Activated B cell treated with CpG ODN at 0.5 μM for 24 hours (primary cell): ENCODE measurements around the gene GSTA4. TPM values are rescaled to one million over a fixed set of nuclear protein-coding genes. Genes with fewer than 3 reads are reported as not detected.

ENCODE experiments used
- ATAC-seq: fragments of 200-7000 bp; cut with Tn5 transposase; one replicate; pipeline ENCODE4 v1.10.0; 2021; ENCODE audit warnings: low read depth, mild to moderate bottlenecking, moderate library complexity
- CTCF ChIA-PET: fragments of 350-600 bp; sonication (Branson Sonifier 250); formaldehyde crosslinking; loops from one replicate; lab custom pipeline; 2021; ENCODE audit warnings: antibody characterized with exemption; lab: Charles Lee
- POLR2A ChIA-PET: fragments of 350-600 bp; sonication (Branson Sonifier 250); formaldehyde crosslinking; loops from one replicate; lab custom pipeline; 2021; ENCODE audit warnings: antibody characterized with exemption; lab: Charles Lee
- DNase-seq: peaks from one replicate; pipeline ENCODE4 v3.0.0; 2022
- H3K27ac Mint-ChIP-seq: one replicate; pipeline ENCODE4 v1.8.0; 2020; ENCODE audit warnings: mixed read lengths
- H3K27me3 Mint-ChIP-seq: one replicate; pipeline ENCODE4 v1.8.0; 2021; ENCODE audit warnings: mixed read lengths
- H3K36me3 Mint-ChIP-seq: one replicate; pipeline ENCODE4 v1.8.0; 2021; ENCODE audit warnings: low read depth, mixed read lengths
- H3K4me1 Mint-ChIP-seq: one replicate; pipeline ENCODE4 v1.8.0; 2021; ENCODE audit warnings: mixed read lengths
- H3K4me3 Mint-ChIP-seq: one replicate; pipeline ENCODE4 v1.8.0; 2020; ENCODE audit warnings: mild to moderate bottlenecking, mixed read lengths
- H3K9me3 Mint-ChIP-seq: one replicate; pipeline ENCODE4 v1.8.0; 2020; ENCODE audit warnings: mixed read lengths
- intact Hi-C: fragments of 100-400 bp; cut with micrococcal nuclease; formaldehyde crosslinking; loops from one replicate; pipeline ENCODE4 v1.15.1; 2024
- total RNA-seq: library from RNA; stranded (reverse); gene quantifications from 2 replicates; pipeline ENCODE4 v1.2.3, GENCODE V29; 2022
- TF ChIP-seq, protein P1 (sequence below): fragments of 200-600 bp; IDR thresholded peaks from one replicate; pipeline ENCODE4 v1.8.0; 2022; ENCODE audit warnings: antibody characterized with exemption, mild to moderate bottlenecking

The GSTA4 gene
- total RNA-seq, 1 donor from 2014 or later, result 3.3 TPM

GRCh38 chr6:52975580-52975979, 19.5 kb downstream of the GSTA4 start:
- no peak overlapping the region for H3K4me3 Mint-ChIP-seq
- DNase-seq (no peak), ATAC-seq (no peak)
- intact Hi-C loops, result no loop called here
- peaks cover 37% of the 10 kb centered on the region for H3K4me1 Mint-ChIP-seq
- H3K27ac Mint-ChIP-seq, result no peak overlapping the region
- no peaks in the 10 kb centered on the region for H3K9me3 Mint-ChIP-seq
- no peaks in the 10 kb centered on the region for H3K36me3 Mint-ChIP-seq
- ChIA-PET CTCF (no interaction called here), POLR2A (interaction anchor here (0.6 kb wide), 1 partner anchor 16 kb away, joined by 6 read pairs; no protein-coding TSS in a partner anchor)
- TF ChIP-seq, protein P1, sequence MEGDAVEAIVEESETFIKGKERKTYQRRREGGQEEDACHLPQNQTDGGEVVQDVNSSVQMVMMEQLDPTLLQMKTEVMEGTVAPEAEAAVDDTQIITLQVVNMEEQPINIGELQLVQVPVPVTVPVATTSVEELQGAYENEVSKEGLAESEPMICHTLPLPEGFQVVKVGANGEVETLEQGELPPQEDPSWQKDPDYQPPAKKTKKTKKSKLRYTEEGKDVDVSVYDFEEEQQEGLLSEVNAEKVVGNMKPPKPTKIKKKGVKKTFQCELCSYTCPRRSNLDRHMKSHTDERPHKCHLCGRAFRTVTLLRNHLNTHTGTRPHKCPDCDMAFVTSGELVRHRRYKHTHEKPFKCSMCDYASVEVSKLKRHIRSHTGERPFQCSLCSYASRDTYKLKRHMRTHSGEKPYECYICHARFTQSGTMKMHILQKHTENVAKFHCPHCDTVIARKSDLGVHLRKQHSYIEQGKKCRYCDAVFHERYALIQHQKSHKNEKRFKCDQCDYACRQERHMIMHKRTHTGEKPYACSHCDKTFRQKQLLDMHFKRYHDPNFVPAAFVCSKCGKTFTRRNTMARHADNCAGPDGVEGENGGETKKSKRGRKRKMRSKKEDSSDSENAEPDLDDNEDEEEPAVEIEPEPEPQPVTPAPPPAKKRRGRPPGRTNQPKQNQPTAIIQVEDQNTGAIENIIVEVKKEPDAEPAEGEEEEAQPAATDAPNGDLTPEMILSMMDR, result no peak
- no peaks in the 10 kb centered on the region for H3K27me3 Mint-ChIP-seq

GRCh38 chr6:52972989-52973388, 22.1 kb downstream of the GSTA4 start:
- no peak overlapping the region for H3K4me3 Mint-ChIP-seq
- DNase-seq, result no peak
- no peaks in the 10 kb centered on the region for H3K9me3 Mint-ChIP-seq
- intact Hi-C loops, result no loop called here
- H3K4me1 Mint-ChIP-seq, result peaks cover 32% of the 10 kb centered on the region
- no peaks in the 10 kb centered on the region for H3K36me3 Mint-ChIP-seq
- ChIA-PET POLR2A (no interaction called here), CTCF (interaction anchor here (0.9 kb wide), 1 partner anchor 8 kb away, joined by 3 read pairs; no protein-coding TSS in a partner anchor)
- TF ChIP-seq, protein P1, result no peak
- ATAC-seq, result no peak
- no peak overlapping the region for H3K27ac Mint-ChIP-seq
- no peaks in the 10 kb centered on the region for H3K27me3 Mint-ChIP-seq

DNA sequence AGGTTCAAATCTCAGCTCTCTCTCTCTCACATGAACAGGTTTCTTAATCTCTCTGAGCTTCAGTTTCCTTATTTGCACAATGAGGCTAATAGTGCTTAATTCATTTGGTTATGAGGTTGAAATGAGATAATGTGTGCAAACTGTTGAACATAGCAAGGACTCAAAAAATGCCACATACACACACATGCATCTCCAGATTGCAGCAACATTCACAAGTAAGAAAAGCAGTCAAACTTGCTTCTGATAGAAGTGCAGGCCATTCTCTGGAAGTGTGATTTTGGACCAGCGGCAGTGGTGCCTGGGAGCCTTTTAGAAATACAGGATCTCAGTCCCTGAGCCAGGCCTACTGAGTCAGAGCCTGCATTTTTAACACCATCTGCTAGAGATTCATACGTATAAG, 25.7 kb downstream of the GSTA4 start:
- Mint-ChIP-seq H3K9me3 (no peaks in the 10 kb centered on the region), H3K27ac (no peak overlapping the region), H3K27me3 (no peaks in the 10 kb centered on the region), H3K4me3 (no peak overlapping the region), H3K36me3 (no peaks in the 10 kb centered on the region), H3K4me1 (peaks cover 3% of the 10 kb centered on the region)
- ChIA-PET POLR2A (no interaction called here), CTCF (no interaction called here)
- TF ChIP-seq, protein P1, result no peak
- intact Hi-C loops, result no loop called here
- no peak for DNase-seq
- no peak for ATAC-seq

DNA sequence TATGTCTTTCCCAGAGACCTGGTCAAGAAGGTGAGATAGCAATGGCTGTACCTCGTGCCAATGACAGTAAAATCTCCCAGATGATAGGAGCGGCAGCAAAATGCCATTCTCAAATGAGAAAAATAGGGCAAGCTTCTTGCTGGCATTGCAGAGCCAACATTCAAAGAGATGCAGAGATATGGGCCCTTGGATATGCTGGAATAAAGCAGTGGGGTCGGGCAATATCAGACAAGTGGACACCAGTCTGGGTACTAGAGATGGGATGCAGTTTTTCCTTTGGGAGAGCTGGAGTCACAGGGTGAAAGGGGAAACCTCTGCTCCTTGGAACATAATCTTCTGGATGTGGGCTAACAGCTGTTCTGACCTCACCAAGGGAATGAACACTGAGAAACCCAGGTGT, 29.0 kb downstream of the GSTA4 start:
- TF ChIP-seq, protein P1, result no peak
- ATAC-seq (no peak), DNase-seq (no peak)
- Mint-ChIP-seq H3K36me3 (no peaks in the 10 kb centered on the region), H3K4me1 (no peaks in the 10 kb centered on the region), H3K27me3 (no peaks in the 10 kb centered on the region), H3K4me3 (no peak overlapping the region), H3K27ac (no peak overlapping the region), H3K9me3 (peaks cover 2% of the 10 kb centered on the region)
- POLR2A ChIA-PET, result no interaction called here
- intact Hi-C loops, result no loop called here
- CTCF ChIA-PET, result interaction anchor here (0.8 kb wide), 1 partner anchor 28 kb away, joined by 3 read pairs; no protein-coding TSS in a partner anchor

- H3K27ac Mint-ChIP-seq, result no peak overlapping the region
- H3K9me3 Mint-ChIP-seq, result peaks cover 2% of the 10 kb centered on the region
- no peaks in the 10 kb centered on the region for H3K27me3 Mint-ChIP-seq
- no peak overlapping the region for H3K4me3 Mint-ChIP-seq
- no peaks in the 10 kb centered on the region for H3K4me1 Mint-ChIP-seq
- DNase-seq (no peak), ATAC-seq (no peak)
- TF ChIP-seq, protein P1, result no peak
- no peaks in the 10 kb centered on the region for H3K36me3 Mint-ChIP-seq
- POLR2A ChIA-PET, result no interaction called here
- intact Hi-C loops, result no loop called here
- CTCF ChIA-PET, result interaction anchor here (0.8 kb wide), 1 partner anchor 29 kb away, joined by 3 read pairs; no protein-coding TSS in a partner anchor
Observed at GRCh38 chr6:52965380-52965779, 29.7 kb downstream of the GSTA4 start.
